A673 (cell line): Measurements from ENCODE around the gene DMXL1.

ENCODE experiments used
- CTCF ChIP-seq: fragments of 300-800, 200-600 bp; sonication (generic); conservative IDR thresholded peaks from 2 replicates; pipeline ENCODE4 v1.5.1; 2017; ENCODE audit warnings: low read depth, mild to moderate bottlenecking, antibody characterized with exemption, low read length, moderate library complexity, mixed read lengths
- EZH2 ChIP-seq: fragments of 200-600 bp; sonication (generic); IDR thresholded peaks from 2 replicates; pipeline ENCODE4 v1.6.1; 2017; ENCODE audit warnings: borderline replicate concordance, low read depth, mild to moderate bottlenecking, mixed read lengths, antibody characterized with exemption, low read length; ENCODE audit not compliant: poor library complexity, severe bottlenecking

- TF ChIP-seq CTCF (no peak), EZH2 (no peak)
These were observed 141.8 kb downstream of the DMXL1 start for GRCh38 chr5:119212676-119213075.
